HEK293 (cell line): ENCODE data around the gene TXNRD2.

Experiments
- CTCF ChIA-PET: fragments of 350-600 bp; formaldehyde crosslinking; extraction: SDS; loops from one replicate; lab custom pipeline; 2021; ENCODE audit warnings: antibody characterized with exemption; lab: Yijun Ruan, JAX
- POLR2A ChIA-PET: fragments of 300-600 bp; formaldehyde crosslinking; extraction: SDS; loops from one replicate; lab custom pipeline; 2020; ENCODE audit warnings: antibody characterized with exemption, inconsistent platforms; lab: Yijun Ruan, JAX
- H3K27ac ChIP-seq: fragments of 200-500 bp; sonication (Bioruptor generic); 2 replicates; pipeline ENCODE4 v1.5.1; 2014; ENCODE audit warnings: low read depth, low read length, control low read depth, inconsistent platforms; ENCODE audit errors: extremely low read depth
- H3K36me3 ChIP-seq, 2 experiments: fragments of 200-500 bp in 1 of 2; sonication (Bioruptor generic) in 1 of 2; 1 replicate in 1 of 2; 2 replicates in 1 of 2; pipeline ENCODE4 v1.5.1; 2014 to 2017; ENCODE audit warnings: inconsistent platforms in 2 of 2, low read length in 2 of 2; ENCODE audit not compliant: control insufficient read depth in 2 of 2, insufficient read depth in 1 of 2
- H3K4me1 ChIP-seq: fragments of 200-500 bp; sonication (Bioruptor generic); 2 replicates; pipeline ENCODE4 v1.5.1; 2014; ENCODE audit warnings: mild to moderate bottlenecking, low read length, inconsistent platforms; ENCODE audit not compliant: control insufficient read depth, insufficient read depth
- H3K4me3 ChIP-seq: 2 replicates; pipeline ENCODE4 v1.5.1; 2011; ENCODE audit warnings: low read depth, mild to moderate bottlenecking, control low read depth, low read length, moderate library complexity
- H3K9me3 ChIP-seq: fragments of 200-500 bp; sonication (Bioruptor generic); 2 replicates; pipeline ENCODE4 v1.5.1; 2014; ENCODE audit warnings: low read depth, low read length, inconsistent platforms; ENCODE audit not compliant: control insufficient read depth, insufficient read depth
- GLIS2 ChIP-seq: fragments of 450-650 bp; formaldehyde crosslinking; IDR thresholded peaks from 2 replicates; pipeline ENCODE4 v1.5.1; 2016; ENCODE audit warnings: missing biosample characterization, missing genetic modification characterization
- HOXC10 ChIP-seq: sonication (generic); formaldehyde crosslinking; IDR thresholded peaks from 2 replicates; pipeline ENCODE4 v1.8.1; 2023; ENCODE audit warnings: mild to moderate bottlenecking, missing genetic modification reagents
- MZF1 ChIP-seq: fragments of 450-650 bp; formaldehyde crosslinking; IDR thresholded peaks from 2 replicates; pipeline ENCODE4 v1.5.1; 2017; ENCODE audit warnings: missing biosample characterization, missing genetic modification characterization, borderline replicate concordance
- PRDM1 ChIP-seq: fragments of 450-650 bp; formaldehyde crosslinking; IDR thresholded peaks from 2 replicates; pipeline ENCODE4; 2016; ENCODE audit warnings: missing biosample characterization, missing genetic modification characterization
- RBAK ChIP-seq: fragments of 450-650 bp; formaldehyde crosslinking; IDR thresholded peaks from 2 replicates; pipeline ENCODE4 v1.5.1; 2016; ENCODE audit warnings: missing biosample characterization, missing genetic modification characterization
- ZBTB17 ChIP-seq: fragments of 450-650 bp; formaldehyde crosslinking; IDR thresholded peaks from 2 replicates; pipeline ENCODE4 v1.5.1; 2016; ENCODE audit warnings: missing biosample characterization, missing genetic modification characterization
- ZBTB26 ChIP-seq: fragments of 450-650 bp; formaldehyde crosslinking; optimal IDR thresholded peaks from 2 replicates; pipeline ENCODE3; 2016; ENCODE audit warnings: missing biosample characterization, mild to moderate bottlenecking, missing genetic modification characterization
- ZBTB49 ChIP-seq: fragments of 450-650 bp; formaldehyde crosslinking; IDR thresholded peaks from 2 replicates; pipeline ENCODE4 v1.5.1; 2016; ENCODE audit warnings: missing biosample characterization, missing genetic modification characterization, low read depth
- ZEB2 ChIP-seq: fragments of 450-650 bp; formaldehyde crosslinking; IDR thresholded peaks from 2 replicates; pipeline ENCODE4 v1.5.1; 2016; ENCODE audit warnings: missing biosample characterization, missing genetic modification characterization
- ZNF19 ChIP-seq: fragments of 450-650 bp; formaldehyde crosslinking; IDR thresholded peaks from 2 replicates; pipeline ENCODE4; 2016; ENCODE audit warnings: missing biosample characterization, missing genetic modification characterization, low read depth
- ZNF248 ChIP-seq: fragments of 450-650 bp; formaldehyde crosslinking; IDR thresholded peaks from 2 replicates; pipeline ENCODE4 v1.5.1; 2017; ENCODE audit warnings: missing biosample characterization, missing genetic modification characterization
- ZNF324 ChIP-seq: fragments of 450-650 bp; formaldehyde crosslinking; IDR thresholded peaks from 2 replicates; pipeline ENCODE4 v1.5.1; 2016; ENCODE audit warnings: missing biosample characterization, missing genetic modification characterization
- ZNF37A ChIP-seq: fragments of 450-650 bp; IDR thresholded peaks from 2 replicates; pipeline ENCODE4 v1.5.1; 2018; ENCODE audit warnings: missing biosample characterization, missing genetic modification characterization
- ZNF391 ChIP-seq: fragments of 450-650 bp; formaldehyde crosslinking; IDR thresholded peaks from 2 replicates; pipeline ENCODE4 v1.5.1; 2016; ENCODE audit warnings: low read depth, missing biosample characterization, missing genetic modification characterization, borderline replicate concordance
- ZNF394 ChIP-seq: fragments of 450-650 bp; formaldehyde crosslinking; IDR thresholded peaks from 2 replicates; pipeline ENCODE4 v1.5.1; 2016; ENCODE audit warnings: missing biosample characterization, missing genetic modification characterization, mild to moderate bottlenecking, moderate library complexity, borderline replicate concordance
- ZNF596 ChIP-seq: fragments of 450-650 bp; IDR thresholded peaks from 2 replicates; pipeline ENCODE4 v1.5.0; 2018; ENCODE audit warnings: missing biosample characterization, mild to moderate bottlenecking, missing genetic modification characterization, moderate library complexity
- TF ChIP-seq, protein P1 (sequence below): fragments of 450-650 bp; formaldehyde crosslinking; conservative IDR thresholded peaks from 2 replicates; pipeline ENCODE4 v1.5.1; 2016; ENCODE audit warnings: low read depth, missing biosample characterization, missing genetic modification characterization
- TF ChIP-seq, protein P2 (sequence below): fragments of 450-650 bp; formaldehyde crosslinking; conservative IDR thresholded peaks from 2 replicates; pipeline ENCODE4 v1.5.1; 2016; ENCODE audit warnings: low read depth, missing biosample characterization, missing genetic modification characterization

Gene TXNRD2

GRCh38 chr22:19964701-19965386 lies 23.2 kb upstream of the TXNRD2 start:
- H3K4me3 ChIP-seq: no peak overlapping the region
- POLR2A ChIA-PET: interaction anchor here (1.2 kb wide), 1 partner anchor 11 kb away, joined by 3 read pairs; no protein-coding TSS in a partner anchor
- CTCF ChIA-PET: interaction anchor here (0.7 to 12.8 kb wide), 7 partner anchors 10 to 342 kb away, joined by 3 to 150 read pairs (median 4); no protein-coding TSS in a partner anchor
- H3K9me3 ChIP-seq: no peaks in the 10 kb centered on the region
- H3K4me1 ChIP-seq: peaks cover under 1% of the 10 kb centered on the region; the same call in 1 of the 2 replicates
- TF ChIP-seq ZNF391 (no peak), ZBTB26 (tag by site-specific recombination) (peak; percentile 9), ZNF596 (tag by site-specific recombination) (no peak)
- TF ChIP-seq, all 188 proteins: peak for 1
- Histone ChIP-seq H3K27ac (no peak overlapping the region), H3K36me3 (peaks cover 0 to 63% of the 10 kb centered on the region in 2 experiments; a peak in 1 of 3 replicates)

DNA sequence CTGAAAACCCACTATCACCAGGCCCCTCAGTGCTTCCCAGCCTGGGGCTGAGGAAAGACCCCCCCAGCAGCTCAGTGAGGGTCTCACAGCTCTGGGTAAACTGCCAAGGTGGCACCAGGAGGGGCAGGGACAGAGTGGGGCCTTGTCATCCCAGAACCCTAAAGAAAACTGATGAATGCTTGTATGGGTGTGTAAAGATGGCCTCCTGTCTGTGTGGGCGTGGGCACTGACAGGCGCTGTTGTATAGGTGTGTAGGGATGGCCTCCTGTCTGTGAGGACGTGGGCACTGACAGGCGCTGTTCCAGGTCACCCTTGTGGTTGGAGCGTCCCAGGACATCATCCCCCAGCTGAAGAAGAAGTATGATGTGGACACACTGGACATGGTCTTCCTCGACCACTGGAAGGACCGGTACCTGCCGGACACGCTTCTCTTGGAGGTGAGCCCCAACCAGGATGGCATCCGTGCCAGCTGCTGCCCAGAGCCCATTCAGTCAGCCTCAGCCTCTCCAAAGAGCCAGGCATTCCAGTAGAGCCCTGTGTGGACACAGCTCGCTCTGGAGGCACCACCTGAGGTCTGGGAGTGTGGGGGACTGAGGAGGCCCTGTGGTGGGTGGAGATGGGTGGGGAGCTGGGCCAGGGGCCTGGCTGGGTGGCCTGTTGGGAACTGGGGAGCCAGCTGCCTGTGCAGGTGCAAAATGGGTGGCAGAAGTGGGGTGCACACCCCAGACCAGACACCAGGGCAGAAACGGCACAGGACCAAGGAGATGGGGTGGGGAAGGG lies 22.4 kb upstream of the TXNRD2 start:
- POLR2A ChIA-PET: no interaction called here
- Histone ChIP-seq H3K4me1 (peaks cover 4% of the 10 kb centered on the region; the same call in 1 of the 2 replicates), H3K27ac (no peak overlapping the region; the same call in 1 of the 2 replicates)
- no peak for TF ChIP-seq ZBTB17
- TF ChIP-seq RBAK (tag by site-specific recombination): no peak
- TF ChIP-seq HOXC10: no peak
- no peak for TF ChIP-seq ZNF19
- TF ChIP-seq, protein P1, sequence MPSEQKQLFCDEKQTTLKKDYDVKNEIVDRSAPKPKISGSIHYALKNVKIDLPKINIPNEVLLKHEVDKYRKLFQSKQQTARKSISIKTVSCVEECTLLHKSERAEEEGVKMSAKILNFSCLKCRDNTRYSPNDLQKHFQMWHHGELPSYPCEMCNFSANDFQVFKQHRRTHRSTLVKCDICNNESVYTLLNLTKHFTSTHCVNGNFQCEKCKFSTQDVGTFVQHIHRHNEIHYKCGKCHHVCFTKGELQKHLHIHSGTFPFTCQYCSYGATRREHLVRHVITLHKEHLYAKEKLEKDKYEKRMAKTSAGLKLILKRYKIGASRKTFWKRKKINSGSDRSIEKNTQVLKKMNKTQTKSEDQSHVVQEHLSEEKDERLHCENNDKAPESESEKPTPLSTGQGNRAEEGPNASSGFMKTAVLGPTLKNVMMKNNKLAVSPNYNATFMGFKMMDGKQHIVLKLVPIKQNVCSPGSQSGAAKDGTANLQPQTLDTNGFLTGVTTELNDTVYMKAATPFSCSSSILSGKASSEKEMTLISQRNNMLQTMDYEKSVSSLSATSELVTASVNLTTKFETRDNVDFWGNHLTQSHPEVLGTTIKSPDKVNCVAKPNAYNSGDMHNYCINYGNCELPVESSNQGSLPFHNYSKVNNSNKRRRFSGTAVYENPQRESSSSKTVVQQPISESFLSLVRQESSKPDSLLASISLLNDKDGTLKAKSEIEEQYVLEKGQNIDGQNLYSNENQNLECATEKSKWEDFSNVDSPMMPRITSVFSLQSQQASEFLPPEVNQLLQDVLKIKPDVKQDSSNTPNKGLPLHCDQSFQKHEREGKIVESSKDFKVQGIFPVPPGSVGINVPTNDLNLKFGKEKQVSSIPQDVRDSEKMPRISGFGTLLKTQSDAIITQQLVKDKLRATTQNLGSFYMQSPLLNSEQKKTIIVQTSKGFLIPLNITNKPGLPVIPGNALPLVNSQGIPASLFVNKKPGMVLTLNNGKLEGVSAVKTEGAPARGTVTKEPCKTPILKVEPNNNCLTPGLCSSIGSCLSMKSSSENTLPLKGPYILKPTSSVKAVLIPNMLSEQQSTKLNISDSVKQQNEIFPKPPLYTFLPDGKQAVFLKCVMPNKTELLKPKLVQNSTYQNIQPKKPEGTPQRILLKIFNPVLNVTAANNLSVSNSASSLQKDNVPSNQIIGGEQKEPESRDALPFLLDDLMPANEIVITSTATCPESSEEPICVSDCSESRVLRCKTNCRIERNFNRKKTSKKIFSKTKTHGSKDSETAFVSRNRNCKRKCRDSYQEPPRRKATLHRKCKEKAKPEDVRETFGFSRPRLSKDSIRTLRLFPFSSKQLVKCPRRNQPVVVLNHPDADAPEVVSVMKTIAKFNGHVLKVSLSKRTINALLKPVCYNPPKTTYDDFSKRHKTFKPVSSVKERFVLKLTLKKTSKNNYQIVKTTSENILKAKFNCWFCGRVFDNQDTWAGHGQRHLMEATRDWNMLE (tag by site-specific recombination): no peak
- TF ChIP-seq GLIS2 (tag by site-specific recombination): no peak
- TF ChIP-seq ZNF37A (tag by site-specific recombination): no peak
- no peak for TF ChIP-seq ZNF394 (tag by site-specific recombination)
- no peak for TF ChIP-seq ZNF324 (tag by site-specific recombination)
- no peak for TF ChIP-seq ZEB2
- TF ChIP-seq, protein P2, sequence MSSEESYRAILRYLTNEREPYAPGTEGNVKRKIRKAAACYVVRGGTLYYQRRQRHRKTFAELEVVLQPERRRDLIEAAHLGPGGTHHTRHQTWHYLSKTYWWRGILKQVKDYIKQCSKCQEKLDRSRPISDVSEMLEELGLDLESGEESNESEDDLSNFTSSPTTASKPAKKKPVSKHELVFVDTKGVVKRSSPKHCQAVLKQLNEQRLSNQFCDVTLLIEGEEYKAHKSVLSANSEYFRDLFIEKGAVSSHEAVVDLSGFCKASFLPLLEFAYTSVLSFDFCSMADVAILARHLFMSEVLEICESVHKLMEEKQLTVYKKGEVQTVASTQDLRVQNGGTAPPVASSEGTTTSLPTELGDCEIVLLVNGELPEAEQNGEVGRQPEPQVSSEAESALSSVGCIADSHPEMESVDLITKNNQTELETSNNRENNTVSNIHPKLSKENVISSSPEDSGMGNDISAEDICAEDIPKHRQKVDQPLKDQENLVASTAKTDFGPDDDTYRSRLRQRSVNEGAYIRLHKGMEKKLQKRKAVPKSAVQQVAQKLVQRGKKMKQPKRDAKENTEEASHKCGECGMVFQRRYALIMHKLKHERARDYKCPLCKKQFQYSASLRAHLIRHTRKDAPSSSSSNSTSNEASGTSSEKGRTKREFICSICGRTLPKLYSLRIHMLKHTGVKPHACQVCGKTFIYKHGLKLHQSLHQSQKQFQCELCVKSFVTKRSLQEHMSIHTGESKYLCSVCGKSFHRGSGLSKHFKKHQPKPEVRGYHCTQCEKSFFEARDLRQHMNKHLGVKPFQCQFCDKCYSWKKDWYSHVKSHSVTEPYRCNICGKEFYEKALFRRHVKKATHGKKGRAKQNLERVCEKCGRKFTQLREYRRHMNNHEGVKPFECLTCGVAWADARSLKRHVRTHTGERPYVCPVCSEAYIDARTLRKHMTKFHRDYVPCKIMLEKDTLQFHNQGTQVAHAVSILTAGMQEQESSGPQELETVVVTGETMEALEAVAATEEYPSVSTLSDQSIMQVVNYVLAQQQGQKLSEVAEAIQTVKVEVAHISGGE (tag by site-specific recombination): no peak
- TF ChIP-seq ZNF248 (tag by site-specific recombination): no peak
- TF ChIP-seq MZF1 (tag by site-specific recombination): no peak
- no peak for TF ChIP-seq PRDM1
- TF ChIP-seq ZBTB49 (tag by site-specific recombination): no peak

More for the DNA sequence above, 22.4 kb upstream of the TXNRD2 start:
- Histone ChIP-seq H3K4me3 (no peak overlapping the region), H3K36me3 (peaks cover 0 to 55% of the 10 kb centered on the region in 2 experiments; a peak in 1 of 3 replicates), H3K9me3 (no peaks in the 10 kb centered on the region)
- CTCF ChIA-PET: interaction anchor here (0.6 to 12.8 kb wide), 4 partner anchors 17 to 208 kb away, joined by 4 to 150 read pairs (median 4); no protein-coding TSS in a partner anchor
